A549 (cell line): ENCODE measurements around the gene ESPNL. TPM values are rescaled to one million over a fixed set of nuclear protein-coding genes. Genes with fewer than 3 reads are reported as not detected.

ENCODE experiments used
- ATAC-seq, 2 experiments: fragments of 200-7000 bp in 1 of 2; fragments of >200 bp in 1 of 2; cut with Nextera tagmentation in 1 of 2; cut with Tn5 transposase in 1 of 2; 3 replicates each; pipeline versions ENCODE4 v1.8.0 to v1.9.1; 2018 to 2020; ENCODE audit warnings: mild to moderate bottlenecking in 1 of 2, moderate library complexity in 1 of 2
- CTCF ChIA-PET: fragments of 300-600 bp; sonication (Branson Sonifier 250); formaldehyde crosslinking; extraction: SDS; loops from one replicate; lab custom pipeline; 2021; ENCODE audit warnings: antibody characterized with exemption, inconsistent platforms; lab: Yijun Ruan, JAX
- POLR2A ChIA-PET: fragments of 350-600 bp; formaldehyde crosslinking; extraction: SDS; loops from one replicate; lab custom pipeline; 2021; ENCODE audit warnings: antibody characterized with exemption, inconsistent platforms; lab: Yijun Ruan, JAX
- DNase-seq, 2 experiments: peaks; one replicate each; pipeline versions ENCODE4 v3.0.0 to v3.0.0-alpha.2; 2011 to 2016; ENCODE audit warnings: low read depth in 1 of 2, low spot score in 1 of 2
- FAIRE-seq: peaks from 2 replicates; lab custom pipeline; 2011; peaks lifted over from hg19 to GRCh38; lab: Jason Lieb, UNC
- H3K27ac ChIP-seq, 2 experiments: fragments of >200 bp; sonication (Bioruptor Twin); formaldehyde crosslinking; 3 replicates each; pipeline ENCODE4 v1.5.1; 2016 to 2017
- H3K4me1 ChIP-seq: fragments of >200 bp; sonication (Bioruptor Twin); formaldehyde crosslinking; 3 replicates; pipeline ENCODE4 v1.6.1; 2016
- H3K4me2 ChIP-seq: fragments of >200 bp; sonication (Bioruptor Twin); formaldehyde crosslinking; 3 replicates; pipeline ENCODE4 v1.6.1; 2016
- H3K4me3 ChIP-seq: fragments of >200 bp; sonication (Bioruptor Twin); formaldehyde crosslinking; 3 replicates; pipeline ENCODE4 v1.5.1; 2016
- H3K9me3 ChIP-seq: fragments of >200 bp; sonication (Bioruptor Twin); formaldehyde crosslinking; 3 replicates; pipeline ENCODE4 v1.6.1; 2016
- BCL3 ChIP-seq: fragments of >200 bp; sonication (Bioruptor Twin); formaldehyde crosslinking; IDR thresholded peaks from 3 replicates; pipeline ENCODE4 v1.6.1; 2016
- CBX8 ChIP-seq: fragments of 200-600 bp; sonication (generic); IDR thresholded peaks from 2 replicates; pipeline ENCODE4 v1.6.1; 2016
- CTCF ChIP-seq: fragments of >200 bp; sonication (Bioruptor Twin); formaldehyde crosslinking; IDR thresholded peaks from 3 replicates; pipeline ENCODE4 v1.5.1; 2016
- EHF ChIP-seq: fragments of 250-450 bp; sonication (Bioruptor Pico); IDR thresholded peaks from 2 replicates; pipeline ENCODE4 v1.5.0; 2020; ENCODE audit warnings: mild to moderate bottlenecking
- EP300 ChIP-seq, 2 experiments: fragments of >200 bp; sonication (Bioruptor Twin); formaldehyde crosslinking; IDR thresholded peaks; 2 replicates in 1 of 2; 3 replicates in 1 of 2; pipeline ENCODE4 v1.6.1; 2016 to 2017
- ESRRA ChIP-seq: fragments of 150-350 bp; IDR thresholded peaks from 2 replicates; pipeline ENCODE4 v1.6.1; 2014; ENCODE audit warnings: mild to moderate bottlenecking, low read length, borderline replicate concordance
- FOSL2 ChIP-seq, 2 experiments: fragments of 450-650 bp in 1 of 2; fragments of >200 bp in 1 of 2; sonication (Bioruptor Twin) in 1 of 2; formaldehyde crosslinking; IDR thresholded peaks; 2 replicates each; pipeline versions ENCODE4 v1.5.0 to v1.6.1; 2016 to 2020; ENCODE audit warnings: mild to moderate bottlenecking in 1 of 2, moderate library complexity in 1 of 2
- HDAC2 ChIP-seq: fragments of 200-600 bp; sonication (generic); IDR thresholded peaks from 2 replicates; pipeline ENCODE4 v1.6.1; 2016
- HEYL ChIP-seq: fragments of 250-450 bp; sonication (Bioruptor Pico); IDR thresholded peaks from 2 replicates; pipeline ENCODE4 v1.8.0; 2021; ENCODE audit warnings: mild to moderate bottlenecking, moderate library complexity
- HOXA7 ChIP-seq: fragments of 250-450 bp; sonication (Bioruptor Pico); IDR thresholded peaks from 2 replicates; pipeline ENCODE4 v1.5.0; 2020; ENCODE audit warnings: mild to moderate bottlenecking, moderate library complexity
- HOXB13 ChIP-seq: fragments of 250-450 bp; sonication (Bioruptor Pico); IDR thresholded peaks from 2 replicates; pipeline ENCODE4 v1.5.0; 2020; ENCODE audit warnings: low read depth, mild to moderate bottlenecking, moderate library complexity
- JUNB ChIP-seq: fragments of >200 bp; sonication (Bioruptor Twin); formaldehyde crosslinking; IDR thresholded peaks from 2 replicates; pipeline ENCODE4 v1.6.1; 2016
- MAX ChIP-seq: IDR thresholded peaks from 2 replicates; pipeline ENCODE4 v1.6.1; 2012
- MAZ ChIP-seq: fragments of 150-350 bp; IDR thresholded peaks from 2 replicates; pipeline ENCODE4 v1.6.1; 2014; ENCODE audit warnings: antibody characterized with exemption, low read depth, low read length, borderline replicate concordance
- NPAS2 ChIP-seq: fragments of 250-450 bp; sonication (Bioruptor Pico); IDR thresholded peaks from 2 replicates; pipeline ENCODE4 v1.8.0; 2022; ENCODE audit warnings: mild to moderate bottlenecking, moderate library complexity, borderline replicate concordance
- NR3C1 ChIP-seq: fragments of >200 bp; sonication (Bioruptor Twin); formaldehyde crosslinking; IDR thresholded peaks from 3 replicates; pipeline ENCODE4 v1.6.1; 2017
- PBX3 ChIP-seq: IDR thresholded peaks from 2 replicates; pipeline ENCODE4 v1.6.1; 2012
- PHF8 ChIP-seq: fragments of 200-600 bp; sonication (generic); IDR thresholded peaks from 2 replicates; pipeline ENCODE4 v1.6.1; 2016; ENCODE audit warnings: low read depth, mild to moderate bottlenecking, antibody characterized with exemption, moderate library complexity, borderline replicate concordance
- RARB ChIP-seq: fragments of 250-450 bp; sonication (Bioruptor Pico); IDR thresholded peaks from 2 replicates; pipeline ENCODE4 v1.8.0; 2021; ENCODE audit warnings: mild to moderate bottlenecking, moderate library complexity
- RCOR1 ChIP-seq: fragments of 150-350 bp; IDR thresholded peaks from 2 replicates; pipeline ENCODE4 v1.6.1; 2014; ENCODE audit warnings: antibody characterized with exemption, low read length, low read depth
- SMC3 ChIP-seq: fragments of >200 bp; sonication (Bioruptor Twin); formaldehyde crosslinking; IDR thresholded peaks from 3 replicates; pipeline ENCODE4 v1.6.1; 2018; ENCODE audit warnings: inconsistent platforms
- TP53 ChIP-seq: fragments of 250-450 bp; sonication (Bioruptor Pico); IDR thresholded peaks from 2 replicates; pipeline ENCODE4 v1.5.0; 2021; ENCODE audit warnings: mild to moderate bottlenecking, moderate library complexity
- USF2 ChIP-seq: fragments of 450-650 bp; IDR thresholded peaks from 2 replicates; pipeline ENCODE4 v1.6.1; 2014; ENCODE audit warnings: antibody characterized with exemption
- ZC3H11A ChIP-seq: fragments of 450-650 bp; IDR thresholded peaks from 2 replicates; pipeline ENCODE4 v1.6.1; 2014; ENCODE audit warnings: antibody characterized with exemption, mild to moderate bottlenecking
- ZFP36 ChIP-seq: fragments of 450-650 bp; IDR thresholded peaks from 2 replicates; pipeline ENCODE4 v1.6.1; 2014; ENCODE audit warnings: borderline replicate concordance; ENCODE audit not compliant: partially characterized antibody
- ZNF302 ChIP-seq: fragments of 250-450 bp; sonication (Bioruptor Pico); IDR thresholded peaks from 2 replicates; pipeline ENCODE4 v1.9.0; 2021; ENCODE audit warnings: inconsistent platforms, mild to moderate bottlenecking, moderate library complexity
- ZSCAN20 ChIP-seq: fragments of 250-450 bp; sonication (Bioruptor Pico); IDR thresholded peaks from 2 replicates; pipeline ENCODE4 v1.8.0; 2022; ENCODE audit warnings: mild to moderate bottlenecking, moderate library complexity
- WGBS: methylation state at CpG from one replicate; pipeline ENCODE4 v1.1.6; 2017; ENCODE audit errors: missing lambda C conversion rate; 5-methylcytosine and 5-hydroxymethylcytosine counted together
- polyA plus RNA-seq, 4 experiments: library from polyadenylated mRNA; depleted of rRNA in 3 of 4; stranded (reverse); fragments of >200 nt; fragmentation: RNase III in 1 of 4; extraction: RNeasy Plus Mini Kit Qiagen cat#74134 plus additional on column Dnase treatment in 1 of 4; gene quantifications; 2 replicates in 3 of 4; 3 replicates in 1 of 4; pipeline ENCODE4 v1.2.3, GENCODE V29; 2011 to 2017

ESPNL gene
- polyA plus RNA-seq, 2 of the 4 experiments (the other 2 are of a cell fraction), result 0.04 to 0.22 TPM

- H3K9me3 ChIP-seq, result no peaks in the 10 kb centered on the region
- no peak for TF ChIP-seq HOXA7
- no peak for TF ChIP-seq MAX
- no peak for TF ChIP-seq NPAS2 (CRISPR knock-in tag)
- no peak for TF ChIP-seq HDAC2
- no peak for TF ChIP-seq EP300 (IDR thresholded peaks at IDR 0.05)
- TF ChIP-seq PBX3, result no peak
- TF ChIP-seq CTCF, result no peak
- no peak for TF ChIP-seq ESRRA
- TF ChIP-seq NR3C1, result no peak
- TF ChIP-seq USF2, result no peak
- no peak for TF ChIP-seq MAZ
- TF ChIP-seq ZNF302, result no peak
- no peak for TF ChIP-seq ZFP36
- TF ChIP-seq HOXB13 (CRISPR knock-in tag), result no peak
- no peak for TF ChIP-seq TP53
- no peak for TF ChIP-seq CBX8
- TF ChIP-seq JUNB, result no peak
- no peak for TF ChIP-seq HEYL (CRISPR knock-in tag)
- no peak for TF ChIP-seq ZSCAN20
- no peak overlapping the region for H3K27ac ChIP-seq
- H3K4me1 ChIP-seq, result peaks cover 32% of the 10 kb centered on the region
- no peak overlapping the region for H3K4me2 ChIP-seq
- no peak for DNase-seq
- no peak for ATAC-seq
- ChIA-PET POLR2A (no interaction called here), CTCF (interaction anchor here (2.4 kb wide), 1 partner anchor 10 kb away, joined by 5 read pairs; no protein-coding TSS in a partner anchor)
- 74% methylated on average over 6 of the region's 12 CpGs for WGBS
- FAIRE-seq, result no peak
- H3K4me3 ChIP-seq, result no peak overlapping the region
Observed at GRCh38 chr2:238145046-238145445, 44.9 kb downstream of the ESPNL start.

GRCh38 chr2:238145851-238146250 is 45.7 kb downstream of the ESPNL start:
- H3K9me3 ChIP-seq, result no peaks in the 10 kb centered on the region
- no peak for DNase-seq
- FAIRE-seq, result no peak
- no peak overlapping the region for H3K27ac ChIP-seq
- H3K4me3 ChIP-seq, result no peak overlapping the region
- WGBS, result 81% methylated on average over 10 of the region's 12 CpGs
- no peak for ATAC-seq
- ChIA-PET CTCF (interaction anchor here (2.4 kb wide), 1 partner anchor 10 kb away, joined by 5 read pairs; no protein-coding TSS in a partner anchor), POLR2A (no interaction called here)
- no peak overlapping the region for H3K4me2 ChIP-seq
- TF ChIP-seq ZC3H11A, result no peak
- no peak for TF ChIP-seq EHF
- no peak for TF ChIP-seq USF2
- TF ChIP-seq MAX, result no peak
- no peak for TF ChIP-seq JUNB
- no peak for TF ChIP-seq PHF8
- TF ChIP-seq BCL3, result no peak
- TF ChIP-seq RARB (CRISPR knock-in tag), result no peak
- TF ChIP-seq HEYL (CRISPR knock-in tag), result no peak
- no peak for TF ChIP-seq RCOR1
- no peak for TF ChIP-seq ZNF302
- TF ChIP-seq FOSL2 (IDR thresholded peaks at IDR 0.05), result no peak
- TF ChIP-seq FOSL2 (CRISPR knock-in tag; IDR thresholded peaks at IDR 0.05), result no peak
- no peak for TF ChIP-seq SMC3
- peaks cover 32% of the 10 kb centered on the region for H3K4me1 ChIP-seq
